ENCODE results near the gene CCNDBP1. TPM values are rescaled to one million over a fixed set of nuclear protein-coding genes. Genes with fewer than 3 reads are reported as not detected.
"Not testable (repeated sequence)": the region's sequence is repeated elsewhere in the genome, so short reads cannot be mapped to it uniquely, and the experiment has no call there.

The CCNDBP1 gene
- polyA plus RNA-seq, 3 donors: 47.0 to 56.4 (median 52.6) TPM

- no peak for DNase-seq
These were observed 26.1 kb downstream of the CCNDBP1 start for GRCh38 chr15:43211224-43211735.

- no peak for DNase-seq
These were observed 27.1 kb downstream of the CCNDBP1 start for GRCh38 chr15:43212299-43212698.

DNA sequence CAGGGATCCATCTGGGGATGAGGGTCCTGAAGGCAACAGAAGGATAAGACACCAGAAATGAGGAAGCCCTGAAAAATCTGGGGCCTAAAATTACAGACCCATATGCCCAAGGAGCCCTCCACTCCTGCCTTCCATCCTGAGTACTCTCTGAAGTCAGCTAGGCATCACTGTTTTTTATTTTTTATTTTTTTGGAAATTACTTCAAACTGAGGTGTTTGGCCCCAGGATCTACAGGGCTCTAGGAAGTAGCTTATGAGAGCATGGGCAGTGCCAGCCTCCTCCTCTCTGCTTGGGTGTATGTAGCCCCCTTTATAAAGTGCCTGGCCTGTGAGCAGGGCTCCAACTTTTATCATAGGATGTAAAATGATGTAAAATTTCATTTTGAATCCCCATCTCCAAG, 27.7 kb downstream of the CCNDBP1 start:
- no peak for DNase-seq

DNA sequence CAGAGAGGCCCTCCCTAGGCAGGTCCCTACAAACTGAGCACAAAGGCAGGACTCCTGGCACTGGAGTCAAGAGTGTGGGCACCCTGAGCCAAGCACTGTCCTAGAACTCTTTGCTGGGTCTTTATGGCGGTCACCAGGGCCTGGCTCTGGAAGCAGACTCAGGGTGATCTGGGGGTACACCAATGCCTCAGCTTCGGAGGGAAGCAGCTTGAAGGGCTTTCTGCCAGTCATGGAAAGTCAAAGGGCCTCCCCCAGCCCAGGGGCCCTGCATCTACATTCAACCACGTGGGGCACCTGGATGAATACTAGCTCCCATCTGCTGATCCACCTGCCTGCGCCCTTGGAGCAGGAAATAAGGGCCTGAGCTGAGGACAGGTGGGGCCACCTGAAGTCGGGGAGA, 28.3 kb downstream of the CCNDBP1 start:
- no peak for DNase-seq

- no peak for DNase-seq
These were observed 29.0 kb downstream of the CCNDBP1 start for GRCh38 chr15:43214169-43214568.

GRCh38 chr15:43214592-43215295, 29.5 kb downstream of the CCNDBP1 start:
- DNase-seq: no peak

- DNase-seq: no peak
These were observed 30.8 kb downstream of the CCNDBP1 start for GRCh38 chr15:43215961-43216360.

DNA sequence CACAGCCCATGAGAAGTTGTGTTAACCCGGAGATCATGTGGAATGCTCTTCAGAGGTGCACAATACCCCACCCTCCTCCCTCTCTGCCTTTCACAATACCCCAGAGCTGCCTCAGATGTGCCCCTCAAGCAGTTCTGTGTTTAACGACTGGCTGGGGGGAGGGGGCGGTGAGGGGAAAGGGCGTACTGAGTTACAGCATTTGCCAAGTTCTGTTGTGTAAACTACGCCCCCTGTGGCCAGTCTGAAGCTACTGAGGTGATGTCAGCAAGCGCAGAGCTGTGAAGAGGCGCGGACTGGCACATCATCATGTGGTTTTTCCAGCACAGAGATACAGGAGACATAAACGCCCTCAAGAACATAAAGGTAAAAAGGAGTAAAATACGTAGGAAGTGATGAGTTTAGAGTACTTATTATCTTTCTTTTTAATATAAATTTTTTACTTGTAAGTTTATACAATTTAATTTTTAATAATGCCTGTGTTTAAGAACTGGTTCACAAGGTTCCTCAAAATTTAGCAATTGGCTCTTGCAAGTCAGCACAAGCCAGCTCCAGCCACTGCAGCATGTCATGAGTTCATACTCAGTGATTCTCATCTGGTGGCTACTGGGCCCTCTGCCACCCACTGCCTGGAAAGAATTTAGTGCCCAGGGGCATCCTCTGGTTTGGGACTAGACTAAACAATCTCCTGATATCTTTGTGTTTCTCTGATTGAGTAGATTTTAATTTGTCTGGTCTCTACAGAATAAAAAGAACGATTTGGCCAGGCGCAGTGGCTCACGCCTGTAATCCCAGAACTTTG, 33.9 kb downstream of the CCNDBP1 start:
- DNase-seq: peak; percentile 11

DNA sequence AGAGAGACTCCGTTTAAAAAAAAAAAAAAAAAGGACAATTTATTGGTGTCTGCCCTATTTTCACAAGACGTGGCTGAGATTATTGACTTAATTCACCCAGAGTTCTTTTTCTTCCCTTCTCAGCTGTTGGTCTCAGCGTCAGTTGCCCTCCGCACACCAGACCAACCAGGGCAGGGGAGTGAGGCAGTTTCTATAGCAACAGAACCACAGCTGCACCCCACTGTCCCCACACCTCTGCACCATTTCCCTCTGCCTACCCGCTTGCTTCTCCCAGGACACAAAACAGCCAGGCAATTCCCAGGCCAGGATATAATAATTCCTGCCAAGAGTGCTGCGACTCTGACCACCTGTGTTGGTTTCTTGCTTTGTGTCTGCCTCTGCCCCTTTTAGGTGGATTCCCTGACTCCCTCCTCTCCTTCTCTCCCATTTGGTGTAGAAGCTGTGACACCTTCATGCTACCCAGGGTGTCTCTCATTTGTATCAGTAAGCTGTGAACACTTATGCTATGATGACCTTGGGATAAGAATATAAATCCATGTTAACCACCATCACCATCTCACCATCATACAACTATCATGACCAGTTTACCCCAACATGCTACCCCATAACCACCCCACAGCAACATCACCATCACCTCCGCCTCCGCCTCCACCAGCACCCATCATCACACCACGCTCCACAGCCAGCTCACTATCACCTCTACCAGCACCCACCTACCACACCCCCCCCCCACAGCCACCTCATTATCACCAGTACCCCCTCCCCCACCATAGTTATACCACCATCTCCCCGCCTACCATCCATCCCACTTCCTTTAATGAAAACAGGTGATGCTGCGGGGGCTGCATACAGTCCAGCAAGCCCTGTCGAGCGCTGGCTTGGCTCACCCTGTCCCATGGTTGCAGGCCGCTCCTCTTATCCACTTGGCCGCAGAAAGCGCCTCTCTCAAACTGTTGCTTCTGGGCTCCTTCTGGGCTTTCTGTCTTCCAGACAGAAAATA, 35.0 kb downstream of the CCNDBP1 start:
- no peak for DNase-seq

GRCh38 chr15:43220991-43221403, 35.8 kb downstream of the CCNDBP1 start, which contains the start of gene EPB42:
Gene EPB42 (minus strand): TSS chr15:43221018. CDS start chr15:43220825, 193 bp downstream.
- DNase-seq: no peak

DNA sequence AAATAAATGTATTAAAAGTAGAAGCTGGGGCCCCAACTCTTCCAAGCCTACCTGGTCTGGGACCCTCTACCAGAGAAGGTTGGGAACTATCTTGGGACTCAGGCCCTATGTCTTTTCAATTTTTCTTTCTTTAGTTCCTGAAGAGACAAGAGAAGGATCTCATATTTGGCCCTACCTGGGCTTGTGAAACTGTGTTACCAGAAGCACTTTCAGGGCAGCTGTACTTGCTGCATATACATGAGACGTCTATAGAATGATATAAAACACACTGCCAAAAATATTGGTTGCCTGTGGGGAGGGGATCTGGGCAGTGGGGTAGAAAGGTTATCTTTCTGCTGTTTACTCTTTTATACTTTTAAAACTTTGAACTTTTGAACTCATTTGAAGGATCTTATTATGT, 36.2 kb downstream of the CCNDBP1 start:
- no peak for DNase-seq

DNA sequence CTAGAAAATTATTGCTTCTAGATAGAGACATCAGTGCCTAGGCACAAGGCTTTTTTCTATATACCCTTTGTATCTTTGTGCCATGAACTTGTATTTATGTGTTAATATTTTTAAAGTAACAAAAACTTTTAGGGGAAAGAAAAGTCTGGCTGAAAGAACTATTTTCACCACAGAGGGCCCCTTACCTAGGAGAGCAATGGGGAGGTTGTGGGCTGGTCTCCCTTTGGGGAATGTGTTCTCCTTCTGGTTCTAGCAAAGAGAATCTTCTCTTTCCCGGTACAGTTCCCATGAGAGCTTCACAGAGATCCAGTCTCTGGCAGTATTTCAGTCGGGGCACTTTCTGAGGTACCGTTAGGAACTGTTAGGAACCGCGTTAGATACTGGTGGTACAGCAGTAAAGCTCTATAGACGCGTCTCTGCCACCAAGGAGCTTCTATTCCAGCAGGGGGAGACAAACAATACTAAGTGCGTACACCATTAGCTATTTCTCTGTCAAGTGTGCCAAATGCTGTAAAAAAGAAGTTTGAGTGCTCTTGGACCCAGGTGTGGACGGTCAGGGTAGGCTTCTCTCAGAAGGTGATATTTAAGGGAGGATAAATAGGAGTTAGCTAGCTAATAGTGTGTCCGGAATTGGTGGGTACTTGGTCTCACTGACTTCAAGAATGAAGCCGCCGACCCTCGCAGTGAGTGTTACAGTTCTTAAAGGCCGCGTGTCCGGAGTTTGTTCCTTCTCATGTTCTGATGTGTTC, 40.2 kb downstream of the CCNDBP1 start:
- peak; percentile 55 for DNase-seq

GRCh38 chr15:43225950-43226255, 40.7 kb downstream of the CCNDBP1 start:
- DNase-seq: not testable (repeated sequence)

GRCh38 chr15:43226436-43227305, 41.5 kb downstream of the CCNDBP1 start:
- DNase-seq: no peak

GRCh38 chr15:43229977-43230376, 44.8 kb downstream of the CCNDBP1 start:
- no peak for DNase-seq

DNA sequence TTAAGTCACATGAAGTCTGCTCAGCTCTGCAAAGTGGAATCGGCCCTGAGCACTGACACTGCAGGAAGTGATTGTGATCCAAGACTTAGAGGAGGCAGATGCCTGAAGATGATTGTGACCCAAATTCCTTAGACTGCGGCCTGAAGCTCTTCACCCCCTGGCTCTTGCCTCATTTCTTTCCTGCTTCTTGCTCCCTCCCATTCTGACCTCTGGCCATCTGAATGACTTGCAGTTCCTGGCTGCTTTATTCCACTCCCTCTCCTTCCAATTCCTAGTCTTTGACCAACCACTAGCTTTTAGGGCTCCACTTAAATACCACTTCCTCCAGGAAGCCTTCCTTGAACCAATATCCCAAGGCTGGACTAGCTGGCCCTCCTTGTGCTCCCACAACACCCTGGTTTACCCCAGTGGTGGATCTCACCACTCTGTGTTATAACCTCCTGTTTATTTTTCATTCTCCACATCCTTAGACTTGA, 45.5 kb downstream of the CCNDBP1 start:
- no peak for DNase-seq

GRCh38 chr15:43232289-43232874, 47.2 kb downstream of the CCNDBP1 start:
- no peak for DNase-seq

DNA sequence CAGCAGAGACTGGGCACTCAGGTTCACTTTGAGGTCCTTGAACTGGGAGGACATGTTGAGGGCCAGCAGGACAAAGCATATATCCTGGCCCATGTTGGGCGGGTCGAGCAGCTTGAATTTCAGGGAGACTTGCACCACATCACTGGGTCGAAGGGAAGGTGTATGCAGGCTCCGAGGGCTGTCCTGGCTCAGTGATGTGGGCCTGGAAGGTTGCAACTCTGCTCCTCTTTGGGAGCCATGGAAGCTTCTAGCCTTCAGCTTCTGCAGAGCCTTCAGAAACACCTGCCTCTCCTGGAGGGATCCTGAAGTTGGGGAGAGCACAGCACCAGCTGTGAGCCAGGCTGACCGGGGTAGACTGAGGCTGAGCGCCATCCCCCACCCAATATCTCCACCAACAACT, 50.3 kb downstream of the CCNDBP1 start:
- DNase-seq: no peak

DNA sequence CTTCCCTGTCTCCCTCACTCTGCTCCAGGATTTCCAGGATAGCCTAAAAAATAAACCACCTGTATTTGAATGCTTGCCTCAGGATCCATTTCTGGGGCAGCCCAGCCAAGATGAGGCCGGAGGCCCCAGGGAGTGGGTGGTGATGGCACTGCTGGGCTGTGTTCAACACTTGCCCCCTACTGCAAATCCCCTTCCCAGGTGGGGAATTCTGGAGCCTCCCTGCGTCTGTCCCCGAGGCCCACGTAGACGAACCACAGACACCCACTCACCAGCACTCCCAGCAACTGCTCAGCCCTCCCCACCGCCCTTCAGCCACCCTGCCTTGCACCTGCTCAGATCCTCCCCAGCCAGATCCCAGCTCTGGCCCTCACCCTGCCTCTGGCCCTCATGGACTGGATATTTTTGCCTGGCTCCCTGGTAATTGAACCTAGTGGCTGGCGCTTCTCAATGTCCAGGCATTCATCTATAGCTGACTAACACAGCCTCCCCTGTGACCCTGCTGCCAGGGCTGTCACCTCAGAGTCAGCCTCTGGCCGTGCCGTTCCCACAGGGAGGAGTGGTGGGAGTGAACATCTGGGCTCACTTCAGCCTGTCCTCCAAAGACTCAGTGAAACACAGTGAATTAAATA, 52.8 kb downstream of the CCNDBP1 start:
- DNase-seq: no peak
